CD14-positive monocyte (primary cell): ENCODE data around the gene SUPT4H1. TPM values are rescaled to one million over a fixed set of nuclear protein-coding genes. Genes with fewer than 3 reads are reported as not detected.
A peak's percentile ranks its signal among the peaks of the same experiment; 100 is the strongest.

ENCODE experiments used
- DNase-seq, 3 donors: peaks; one replicate each; pipeline ENCODE4 v3.0.0-alpha.2; 2011 to 2022
- H2AFZ ChIP-seq: 2 replicates; pipeline ENCODE4 v1.6.0; 2012; ENCODE audit warnings: mild to moderate bottlenecking, low read depth, low read length, inconsistent platforms; ENCODE audit not compliant: insufficient read depth, poor library complexity, severe bottlenecking
- H3K27ac ChIP-seq, 2 donors: 1 replicate in 1 of 2; 2 replicates in 1 of 2; pipeline ENCODE4 v1.5.1; 2012 to 2013; ENCODE audit warnings: low read length in 2 of 2, control low read depth in 1 of 2, inconsistent platforms in 1 of 2, low read depth in 1 of 2, mild to moderate bottlenecking in 1 of 2
- H3K27me3 ChIP-seq, 2 donors: one replicate each; pipeline versions ENCODE4 v1.6.0 to v1.6.1; 2011 to 2013; ENCODE audit warnings: low read length in 2 of 2; ENCODE audit not compliant: control insufficient read depth in 2 of 2, insufficient read depth in 2 of 2
- H3K36me3 ChIP-seq, 2 donors: replicated peaks in 1 of 2; 1 replicate in 1 of 2; 2 replicates in 1 of 2; pipeline versions ENCODE4 v1.5.1 to v1.6.1; 2012 to 2013; ENCODE audit warnings: low read length in 2 of 2, control low read depth in 1 of 2, inconsistent platforms in 1 of 2, mild to moderate bottlenecking in 1 of 2; ENCODE audit not compliant: insufficient read depth in 2 of 2, control insufficient read depth in 1 of 2
- H3K4me1 ChIP-seq, 2 donors: 1 replicate in 1 of 2; 2 replicates in 1 of 2; pipeline versions ENCODE4 v1.5.1 to v1.6.1; 2012 to 2013; ENCODE audit warnings: low read length in 2 of 2, control low read depth in 1 of 2, inconsistent platforms in 1 of 2, mild to moderate bottlenecking in 1 of 2, moderate library complexity in 1 of 2; ENCODE audit not compliant: insufficient read depth in 2 of 2, control insufficient read depth in 1 of 2
- H3K4me2 ChIP-seq: replicated peaks from 2 replicates; pipeline ENCODE3; 2012; ENCODE audit warnings: low read length, moderate library complexity, mild to moderate bottlenecking; ENCODE audit not compliant: poor library complexity, severe bottlenecking; ENCODE audit errors: extremely low read depth
- H3K4me3 ChIP-seq, 3 experiments: fragments of 200-600 bp in 1 of 3; sonication (generic) in 1 of 3; replicated peaks in 1 of 3; 1 replicate in 2 of 3; 2 replicates in 1 of 3; pipeline ENCODE4 v1.5.1; 2011 to 2013; ENCODE audit warnings: low read length in 3 of 3, mild to moderate bottlenecking in 3 of 3, control low read depth in 2 of 3, low read depth in 2 of 3, inconsistent platforms in 1 of 3, moderate library complexity in 1 of 3
- H3K79me2 ChIP-seq: 2 replicates; pipeline ENCODE4 v1.6.0; 2012; ENCODE audit warnings: mild to moderate bottlenecking, control low read depth, inconsistent platforms, low read length, moderate library complexity; ENCODE audit not compliant: insufficient read depth
- H3K9ac ChIP-seq: 2 replicates; pipeline ENCODE4 v1.6.0; 2017; ENCODE audit warnings: low read length, mild to moderate bottlenecking; ENCODE audit not compliant: insufficient read depth, poor library complexity, severe bottlenecking
- H3K9me3 ChIP-seq, 2 donors: replicated peaks in 1 of 2; 1 replicate in 1 of 2; 2 replicates in 1 of 2; pipeline versions ENCODE4 v1.5.1 to v1.6.1; 2012 to 2013; ENCODE audit warnings: low read length in 2 of 2, control low read depth in 1 of 2; ENCODE audit not compliant: control insufficient read depth in 1 of 2, insufficient read depth in 1 of 2
- H4K20me1 ChIP-seq: 2 replicates; pipeline ENCODE4 v1.6.0; 2012; ENCODE audit warnings: mild to moderate bottlenecking, low read length, control low read depth, moderate library complexity; ENCODE audit not compliant: insufficient read depth
- H3K27ac Mint-ChIP-seq, 7 donors: one replicate each; pipeline ENCODE4 v1.8.0; 2020; ENCODE audit warnings: mild to moderate bottlenecking in 7 of 7, mixed read lengths in 7 of 7, moderate library complexity in 6 of 7, inconsistent platforms in 2 of 7
- H3K27me3 Mint-ChIP-seq, 3 donors: one replicate each; pipeline ENCODE4 v1.8.0; 2021 to 2022; ENCODE audit warnings: low read depth in 3 of 3, mild to moderate bottlenecking in 3 of 3, mixed read lengths in 3 of 3, moderate library complexity in 3 of 3, inconsistent platforms in 1 of 3
- H3K36me3 Mint-ChIP-seq, 2 donors: one replicate each; pipeline ENCODE4 v1.8.0; 2020; ENCODE audit warnings: mixed read lengths in 2 of 2, inconsistent platforms in 1 of 2, mild to moderate bottlenecking in 1 of 2
- H3K4me1 Mint-ChIP-seq: one replicate; pipeline ENCODE4 v1.8.0; 2020; ENCODE audit warnings: mild to moderate bottlenecking, mixed read lengths
- H3K4me3 Mint-ChIP-seq, 2 donors: one replicate each; pipeline ENCODE4 v1.8.0; 2020; ENCODE audit warnings: mild to moderate bottlenecking in 2 of 2, mixed read lengths in 2 of 2, moderate library complexity in 1 of 2
- H3K9me3 Mint-ChIP-seq, 7 donors: one replicate each; pipeline ENCODE4 v1.8.0; 2020 to 2022; ENCODE audit warnings: mixed read lengths in 7 of 7, mild to moderate bottlenecking in 6 of 7, moderate library complexity in 6 of 7, inconsistent platforms in 2 of 7
- WGBS: methylation state at CpG from one replicate; pipeline ENCODE4 v1.1.5; 2013; ENCODE audit warnings: missing lambda C conversion rate; ENCODE audit not compliant: insufficient coverage; 5-methylcytosine and 5-hydroxymethylcytosine counted together
- intact Hi-C, 2 donors: fragments of 100-400 bp; cut with micrococcal nuclease; formaldehyde crosslinking; loops; one replicate each; pipeline versions ENCODE4 v1.15.0 to v1.15.1; 2023
- polyA plus RNA-seq, 3 donors: library from polyadenylated mRNA; depleted of rRNA in 1 of 3; unstranded in 2 of 3; stranded (reverse) in 1 of 3; fragments of 300-500 nt in 2 of 3; fragments of >200 nt in 1 of 3; fragmentation: Illumina TruSeq in 2 of 3; gene quantifications; 1 replicate in 2 of 3; 2 replicates in 1 of 3; pipeline ENCODE4 v1.2.3, GENCODE V29; 2012 to 2021
- TF ChIP-seq, protein P1 (sequence below): fragments of 200-600 bp; IDR thresholded peaks from one replicate; pipeline ENCODE4 v1.8.0; 2022; ENCODE audit warnings: antibody characterized with exemption, mild to moderate bottlenecking

SUPT4H1 gene
- polyA plus RNA-seq, 3 donors: 144 to 251 (median 241) TPM

GRCh38 chr17:58302919-58303585 is 48.9 kb downstream of the SUPT4H1 start:
- H2AFZ ChIP-seq: peak overlapping the region; percentile 38
- H3K27me3 ChIP-seq: no peaks in the 10 kb centered on the region
- peaks cover 49 to 57% of the 10 kb centered on the region in 2 donors for H3K4me1 ChIP-seq
- H3K4me3 Mint-ChIP-seq: no peak overlapping the region
- no peak for DNase-seq
- H3K27me3 Mint-ChIP-seq: peaks cover 0 to 4% (median 3%) of the 10 kb centered on the region in 3 donors
- TF ChIP-seq, protein P1, sequence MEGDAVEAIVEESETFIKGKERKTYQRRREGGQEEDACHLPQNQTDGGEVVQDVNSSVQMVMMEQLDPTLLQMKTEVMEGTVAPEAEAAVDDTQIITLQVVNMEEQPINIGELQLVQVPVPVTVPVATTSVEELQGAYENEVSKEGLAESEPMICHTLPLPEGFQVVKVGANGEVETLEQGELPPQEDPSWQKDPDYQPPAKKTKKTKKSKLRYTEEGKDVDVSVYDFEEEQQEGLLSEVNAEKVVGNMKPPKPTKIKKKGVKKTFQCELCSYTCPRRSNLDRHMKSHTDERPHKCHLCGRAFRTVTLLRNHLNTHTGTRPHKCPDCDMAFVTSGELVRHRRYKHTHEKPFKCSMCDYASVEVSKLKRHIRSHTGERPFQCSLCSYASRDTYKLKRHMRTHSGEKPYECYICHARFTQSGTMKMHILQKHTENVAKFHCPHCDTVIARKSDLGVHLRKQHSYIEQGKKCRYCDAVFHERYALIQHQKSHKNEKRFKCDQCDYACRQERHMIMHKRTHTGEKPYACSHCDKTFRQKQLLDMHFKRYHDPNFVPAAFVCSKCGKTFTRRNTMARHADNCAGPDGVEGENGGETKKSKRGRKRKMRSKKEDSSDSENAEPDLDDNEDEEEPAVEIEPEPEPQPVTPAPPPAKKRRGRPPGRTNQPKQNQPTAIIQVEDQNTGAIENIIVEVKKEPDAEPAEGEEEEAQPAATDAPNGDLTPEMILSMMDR: no peak
- no peaks in the 10 kb centered on the region for H3K9me3 ChIP-seq
- no peak overlapping the region for H3K9ac ChIP-seq
- H3K4me3 ChIP-seq: no peak overlapping the region
- H3K36me3 ChIP-seq: no peaks in the 10 kb centered on the region
- H3K4me1 Mint-ChIP-seq: peaks cover 80% of the 10 kb centered on the region
- intact Hi-C loops: no loop called here
- H3K4me2 ChIP-seq: no peak overlapping the region
- WGBS: 56% methylated on average over 5 of the region's 9 CpGs
- no peaks in the 10 kb centered on the region for H4K20me1 ChIP-seq
- H3K9me3 Mint-ChIP-seq: no peaks in the 10 kb centered on the region
- peak overlapping the region in 6 of 7 donors; percentile 72 to 93 (median 88) for H3K27ac Mint-ChIP-seq
- H3K36me3 Mint-ChIP-seq: peaks cover 8 to 12% of the 10 kb centered on the region in 2 donors
- H3K79me2 ChIP-seq: peaks cover 65% of the 10 kb centered on the region
- peak overlapping the region; percentile 6 to 26 for H3K27ac ChIP-seq

DNA sequence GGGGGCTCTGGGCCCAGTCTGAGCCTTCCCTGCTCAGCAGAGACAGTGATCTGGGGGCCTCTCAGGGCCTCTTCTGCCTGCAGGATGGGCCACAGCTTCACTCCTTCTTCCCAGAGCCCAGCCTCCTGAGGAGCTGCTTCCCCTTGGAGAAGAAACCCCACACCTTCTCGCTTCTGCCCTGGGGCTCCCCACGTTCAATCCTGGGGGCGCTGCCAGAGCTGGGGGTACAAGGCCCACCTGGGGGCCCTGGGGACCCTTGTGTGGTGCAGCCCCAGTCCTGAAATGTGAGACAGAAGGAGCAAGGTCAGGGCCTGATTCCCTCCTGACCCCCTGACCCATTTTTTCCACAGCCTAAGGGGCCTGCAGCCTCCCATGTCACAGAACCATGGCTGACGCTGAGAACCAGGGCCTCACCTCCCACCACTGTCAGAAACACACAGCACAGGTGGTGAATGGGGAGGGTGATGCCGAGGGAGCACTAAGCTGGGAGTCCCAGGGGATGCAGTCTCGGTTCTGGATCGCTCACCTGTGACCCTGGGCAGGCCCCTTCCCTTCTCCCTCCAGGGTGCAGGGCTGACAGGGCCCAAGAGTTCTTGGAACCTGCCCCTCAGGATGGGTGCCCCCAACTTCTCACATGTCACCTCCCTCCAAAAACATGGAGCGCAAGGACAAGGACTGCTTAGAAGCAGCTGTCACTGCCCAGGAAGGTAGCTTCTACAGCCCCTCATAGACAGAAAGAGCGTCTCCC is 49.7 kb downstream of the SUPT4H1 start:
- H3K4me1 ChIP-seq: peaks cover 46 to 52% of the 10 kb centered on the region in 2 donors
- no peaks in the 10 kb centered on the region for H3K36me3 ChIP-seq
- H2AFZ ChIP-seq: peak overlapping the region; percentile 55
- H3K9ac ChIP-seq: peak overlapping the region; percentile 22
- Mint-ChIP-seq H3K9me3 (no peaks in the 10 kb centered on the region), H3K36me3 (peaks cover 8 to 12% of the 10 kb centered on the region in 2 donors), H3K4me1 (peaks cover 74% of the 10 kb centered on the region), H3K27ac (peak overlapping the region in 5 of 7 donors; percentile 30 to 78 (median 71)), H3K27me3 (peaks cover 0 to 3% (median under 1%) of the 10 kb centered on the region in 3 donors), H3K4me3 (no peak overlapping the region)
- intact Hi-C loops: no loop called here
- no peaks in the 10 kb centered on the region for H3K9me3 ChIP-seq
- peaks cover 72% of the 10 kb centered on the region for H3K79me2 ChIP-seq
- H3K4me2 ChIP-seq: no peak overlapping the region
- no peak overlapping the region for H3K4me3 ChIP-seq
- TF ChIP-seq, protein P1: no peak
- peak overlapping the region in 1 of 2 donors; percentile 51 for H3K27ac ChIP-seq
- no peak for DNase-seq
- H3K27me3 ChIP-seq: no peaks in the 10 kb centered on the region
- no peaks in the 10 kb centered on the region for H4K20me1 ChIP-seq
- 63% methylated on average over 3 of the region's 9 CpGs for WGBS
